AG04450 (cell line): Measurements from ENCODE around the gene SUPT4H1. TPM values are rescaled to one million over a fixed set of nuclear protein-coding genes. Genes with fewer than 3 reads are reported as not detected.

Source experiments
- CTCF ChIA-PET: fragments of 300-600, 350-600 bp; formaldehyde crosslinking; extraction: SDS; loops from one replicate; lab custom pipeline; 2022; ENCODE audit warnings: antibody characterized with exemption, inconsistent platforms; lab: Charles Lee
- POLR2A ChIA-PET: fragments of 350-600 bp; formaldehyde crosslinking; extraction: SDS; loops from one replicate; lab custom pipeline; 2021; ENCODE audit warnings: antibody characterized with exemption, inconsistent platforms; lab: Yijun Ruan, JAX
- DNase-seq: peaks from one replicate; pipeline ENCODE4 v3.0.0-alpha.2; 2011; ENCODE audit warnings: low read depth, low spot score
- H3K27ac ChIP-seq: one replicate; pipeline ENCODE4 v1.5.1; 2012; ENCODE audit warnings: low read depth, low read length, control low read depth
- H3K27me3 ChIP-seq: one replicate; pipeline ENCODE4 v1.6.0; 2012; ENCODE audit warnings: low read length; ENCODE audit not compliant: control insufficient read depth, insufficient read depth
- H3K4me3 ChIP-seq: 2 replicates; pipeline ENCODE4 v1.5.1; 2011; ENCODE audit warnings: mild to moderate bottlenecking, low read depth, low read length, control low read depth
- H3K9me3 ChIP-seq: 2 replicates; pipeline ENCODE4 v1.5.1; 2012; ENCODE audit warnings: low read length; ENCODE audit not compliant: control insufficient read depth, insufficient read depth
- CTCF ChIP-seq: IDR thresholded peaks from 2 replicates; pipeline ENCODE4 v1.5.1; 2011; ENCODE audit warnings: low read depth, low read length, control low read depth, inconsistent platforms
- polyA plus RNA-seq: library from polyadenylated mRNA; depleted of rRNA; stranded (reverse); fragments of >200 nt; gene quantifications from 2 replicates; pipeline ENCODE4 v1.2.3, GENCODE V29; 2011

The SUPT4H1 gene
- polyA plus RNA-seq, 1 experiment: 191 TPM

DNA sequence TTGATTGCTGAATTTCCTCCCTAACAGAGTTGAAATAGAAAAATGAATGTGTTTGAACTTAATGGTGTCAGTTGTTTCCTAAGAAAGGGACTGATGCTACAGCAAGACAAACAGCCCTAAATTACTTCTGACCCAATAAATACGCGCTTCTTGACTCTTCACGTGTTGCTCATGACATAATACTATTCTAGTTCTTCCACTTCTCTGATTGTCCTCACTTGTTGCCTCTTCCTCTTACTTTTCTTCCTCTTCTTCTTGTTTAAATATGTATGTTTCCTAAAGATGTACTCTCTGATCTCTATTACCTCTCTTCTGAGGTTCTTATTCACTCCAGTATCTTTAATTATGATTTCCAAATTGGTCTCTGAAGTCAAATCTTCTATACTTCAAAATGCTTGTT, 32.9 kb upstream of the SUPT4H1 start:
- TF ChIP-seq CTCF: no peak
- Histone ChIP-seq H3K4me3 (no peak overlapping the region), H3K27me3 (peaks cover 28% of the 10 kb centered on the region), H3K27ac (no peak overlapping the region), H3K9me3 (no peaks in the 10 kb centered on the region)
- DNase-seq: no peak
- ChIA-PET POLR2A (no interaction called here), CTCF (no interaction called here)

DNA sequence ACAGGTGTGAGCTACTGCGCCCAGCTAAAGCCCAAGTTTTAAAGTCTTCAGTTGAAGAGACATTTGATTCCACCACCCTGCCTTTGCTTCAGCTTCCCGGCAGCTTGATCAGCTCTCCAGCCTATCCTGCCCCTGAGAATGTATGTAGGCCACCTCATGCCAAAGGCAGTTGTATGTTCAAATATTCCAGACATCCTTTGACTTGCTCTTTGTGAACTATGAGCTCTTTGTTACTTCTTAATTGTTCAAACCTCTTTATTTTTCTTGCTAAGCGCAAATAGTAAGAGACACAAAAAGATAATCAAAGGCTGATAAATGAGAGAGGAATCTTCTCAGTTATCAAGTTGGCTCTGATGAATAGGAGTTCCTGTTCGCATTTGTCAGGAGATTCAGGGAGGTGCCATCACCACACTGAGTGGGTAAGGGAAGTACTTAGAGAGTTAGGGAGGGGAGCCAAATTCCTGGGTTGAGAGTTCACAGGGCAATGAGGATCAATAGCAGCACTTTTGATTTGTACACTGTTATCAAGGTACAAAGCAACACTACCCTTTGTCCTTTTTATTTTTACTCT, 32.0 kb upstream of the SUPT4H1 start:
- Histone ChIP-seq H3K4me3 (no peak overlapping the region), H3K27me3 (peaks cover 26% of the 10 kb centered on the region), H3K27ac (no peak overlapping the region), H3K9me3 (no peaks in the 10 kb centered on the region)
- no peak for TF ChIP-seq CTCF
- POLR2A ChIA-PET: no interaction called here
- no peak for DNase-seq
- CTCF ChIA-PET: no interaction called here

DNA sequence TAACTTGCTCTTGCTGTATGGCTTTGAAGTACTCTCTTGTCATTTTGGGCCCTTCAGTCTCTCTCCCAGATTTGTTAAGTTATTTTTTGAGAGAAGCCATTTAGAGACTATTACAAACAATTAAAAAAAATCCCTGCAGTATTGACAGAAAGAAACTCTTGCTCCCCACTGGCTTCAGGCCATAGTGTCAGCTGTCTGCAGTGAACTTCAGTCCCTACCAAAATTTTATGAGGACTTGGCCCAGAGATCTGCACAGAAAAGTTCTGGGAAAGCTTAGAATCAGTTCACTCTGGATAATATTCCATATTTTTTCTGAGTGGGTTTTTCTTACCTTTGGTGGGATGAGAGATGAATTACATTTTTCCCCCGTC, 30.9 kb upstream of the SUPT4H1 start:
- H3K27ac ChIP-seq: no peak overlapping the region
- POLR2A ChIA-PET: interaction anchor here (1.6 kb wide), 1 partner anchor 31 kb away, joined by 4 read pairs; the partner anchor contains the start of gene SUPT4H1
- H3K4me3 ChIP-seq: no peak overlapping the region
- DNase-seq: no peak
- no peak for TF ChIP-seq CTCF
- no peaks in the 10 kb centered on the region for H3K9me3 ChIP-seq
- CTCF ChIA-PET: interaction anchor here (0.5 kb wide), 1 partner anchor 133 kb away, joined by 5 read pairs; no protein-coding TSS in a partner anchor
- peaks cover 21% of the 10 kb centered on the region for H3K27me3 ChIP-seq

- H3K27me3 ChIP-seq: peaks cover 20% of the 10 kb centered on the region
- no peak overlapping the region for H3K4me3 ChIP-seq
- DNase-seq: no peak
- POLR2A ChIA-PET: interaction anchor here (1.6 kb wide), 1 partner anchor 30 kb away, joined by 4 read pairs; the partner anchor contains the start of gene SUPT4H1
- H3K27ac ChIP-seq: no peak overlapping the region
- no peak for TF ChIP-seq CTCF
- CTCF ChIA-PET: interaction anchor here (0.5 kb wide), 1 partner anchor 132 kb away, joined by 5 read pairs; no protein-coding TSS in a partner anchor
- H3K9me3 ChIP-seq: no peaks in the 10 kb centered on the region
These were observed 30.3 kb upstream of the SUPT4H1 start for GRCh38 chr17:58382108-58382871.
